Left ventricle myocardium superior (tissue), 1 donor: ENCODE results near the gene ZNF532. TPM values are rescaled to one million over a fixed set of nuclear protein-coding genes. Genes with fewer than 3 reads are reported as not detected.
"Not testable (repeated sequence)": the region's sequence is repeated elsewhere in the genome, so short reads cannot be mapped to it uniquely, and the experiment has no call there.

Experiments
- ATAC-seq: fragments of 200-7000 bp; cut with Tn5 transposase; one replicate; pipeline ENCODE4 v1.9.1; 2020; ENCODE audit warnings: mild to moderate bottlenecking, moderate library complexity
- DNase-seq: peaks from one replicate; pipeline ENCODE4 v3.0.0-alpha.2; 2020
- intact Hi-C: fragments of 100-400 bp; cut with micrococcal nuclease; formaldehyde crosslinking; loops from one replicate; pipeline ENCODE4 v1.11.0; 2022
- total RNA-seq: library from RNA; stranded (reverse); fragmentation: NEBNext Ultra II Directional; extraction: Animal tissue kit (Norgen Biotek cat#: 25700); gene quantifications from one replicate; pipeline ENCODE4 v1.2.1, GENCODE V29; 2021
- donor health status: DM: no; HTN: yes; CAD: no; lungs with severe emphysema.

ZNF532 gene
- total RNA-seq, 1 donor from 2014 or later: 64.2 TPM

- no peak for DNase-seq
- ATAC-seq: no peak
- intact Hi-C loops: no loop called here
Measured at GRCh38 chr18:59013744-59014143, 149.1 kb downstream of the ZNF532 start.

DNA sequence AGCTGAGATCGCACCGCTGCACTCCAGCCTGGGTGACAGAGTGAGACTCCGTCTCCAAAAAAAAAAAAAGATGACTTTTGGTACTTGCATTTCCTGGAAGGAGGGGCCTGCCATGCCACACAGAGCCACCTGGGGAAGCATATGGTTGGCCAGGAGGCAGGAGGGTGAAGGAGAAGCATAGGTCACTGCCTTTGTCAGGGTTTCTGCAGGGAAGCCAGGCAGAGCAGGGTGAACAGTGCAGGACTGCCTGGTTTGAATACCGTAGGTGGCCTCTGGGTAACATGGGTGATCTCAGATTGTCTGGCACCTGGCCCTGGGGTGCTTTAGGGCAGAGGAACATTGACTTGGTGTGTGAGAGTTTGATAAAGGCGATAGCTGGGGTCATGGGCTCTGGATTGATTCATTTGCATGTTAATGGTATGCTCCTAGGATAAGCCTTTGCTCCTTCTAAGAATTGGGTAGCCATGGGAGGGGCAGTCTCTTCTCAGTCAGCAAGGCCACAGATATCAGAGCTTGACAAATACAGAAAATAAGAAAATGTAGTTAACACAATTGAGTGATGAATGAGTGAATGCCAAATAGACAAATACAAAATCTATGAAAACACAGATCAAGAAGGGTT, 151.0 kb downstream of the ZNF532 start:
- ATAC-seq (no peak), DNase-seq (no peak)
- intact Hi-C loops: no loop called here

- DNase-seq (peak; percentile 71), ATAC-seq (peak; percentile 89)
- intact Hi-C loops: no loop called here
Measured at GRCh38 chr18:59021500-59021899, 156.8 kb downstream of the ZNF532 start.

DNA sequence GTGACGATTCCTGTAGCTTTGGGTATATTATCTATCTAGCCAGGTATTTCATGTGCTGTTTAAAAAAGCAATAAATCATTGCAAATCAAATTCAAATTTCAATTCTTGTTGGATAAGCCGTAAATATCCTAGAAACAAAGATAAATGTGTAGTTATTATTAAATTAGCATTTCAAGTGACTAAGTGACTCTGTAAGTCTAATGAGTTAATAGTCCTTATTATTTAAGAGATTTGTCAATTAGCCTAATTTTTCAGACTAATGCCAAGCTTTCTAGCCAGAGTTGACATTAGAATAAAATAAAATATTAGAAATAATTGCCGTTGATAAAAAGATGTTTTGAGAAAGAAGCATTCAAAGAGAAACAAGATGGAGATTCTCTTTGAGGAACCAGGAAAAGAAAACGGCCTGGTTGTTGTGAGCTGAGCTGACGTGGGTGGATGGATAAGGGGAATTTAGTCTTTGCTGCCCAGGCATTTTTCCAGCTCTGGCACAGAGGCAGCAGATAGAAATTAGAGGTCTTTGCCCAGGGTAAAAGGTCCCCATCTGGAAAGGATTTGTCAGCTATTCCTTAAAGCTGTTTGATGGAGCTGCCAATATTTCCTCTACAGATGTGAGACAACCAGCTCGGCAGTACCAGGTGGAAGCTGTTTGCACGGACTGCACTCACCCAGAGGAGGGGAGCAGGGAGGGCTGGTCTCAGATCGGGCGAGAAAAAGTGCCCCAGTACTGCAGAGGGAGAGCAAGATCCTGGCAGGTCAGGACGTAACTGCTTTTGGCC, 157.7 kb downstream of the ZNF532 start:
- DNase-seq (no peak), ATAC-seq (peak; percentile 43)
- intact Hi-C loops: no loop called here

DNA sequence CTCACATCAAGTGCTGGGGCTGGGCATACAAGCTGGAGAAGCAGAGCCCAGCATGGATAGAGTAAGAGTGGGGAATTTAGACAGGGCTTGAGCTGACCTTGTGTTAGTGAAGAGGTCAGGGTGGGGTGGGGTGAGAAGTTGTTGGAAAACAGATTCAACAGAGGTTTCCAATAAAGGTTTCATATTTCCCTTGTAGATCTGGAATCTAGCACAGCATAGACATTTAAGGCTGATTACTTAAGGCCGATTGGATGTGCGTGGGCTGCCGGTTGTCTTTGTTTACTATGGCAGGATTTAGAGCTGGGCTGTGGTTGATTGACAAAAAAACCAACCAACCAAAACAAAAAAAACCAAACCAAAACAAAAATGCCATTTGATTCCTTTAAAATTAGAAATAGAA, 160.2 kb downstream of the ZNF532 start:
- DNase-seq (peak; percentile 44), ATAC-seq (peak; percentile 56)
- intact Hi-C loops: no loop called here

- intact Hi-C loops, ATAC-seq, DNase-seq: not testable (repeated sequence)
Measured at GRCh38 chr18:59025532-59025931, 160.9 kb downstream of the ZNF532 start.

- DNase-seq (no peak), ATAC-seq (no peak)
- intact Hi-C loops: no loop called here
Measured at GRCh38 chr18:59026364-59026763, 161.7 kb downstream of the ZNF532 start.

GRCh38 chr18:59026831-59027410, 162.2 kb downstream of the ZNF532 start:
- ATAC-seq: no peak
- no peak for DNase-seq
- intact Hi-C loops: no loop called here

DNA sequence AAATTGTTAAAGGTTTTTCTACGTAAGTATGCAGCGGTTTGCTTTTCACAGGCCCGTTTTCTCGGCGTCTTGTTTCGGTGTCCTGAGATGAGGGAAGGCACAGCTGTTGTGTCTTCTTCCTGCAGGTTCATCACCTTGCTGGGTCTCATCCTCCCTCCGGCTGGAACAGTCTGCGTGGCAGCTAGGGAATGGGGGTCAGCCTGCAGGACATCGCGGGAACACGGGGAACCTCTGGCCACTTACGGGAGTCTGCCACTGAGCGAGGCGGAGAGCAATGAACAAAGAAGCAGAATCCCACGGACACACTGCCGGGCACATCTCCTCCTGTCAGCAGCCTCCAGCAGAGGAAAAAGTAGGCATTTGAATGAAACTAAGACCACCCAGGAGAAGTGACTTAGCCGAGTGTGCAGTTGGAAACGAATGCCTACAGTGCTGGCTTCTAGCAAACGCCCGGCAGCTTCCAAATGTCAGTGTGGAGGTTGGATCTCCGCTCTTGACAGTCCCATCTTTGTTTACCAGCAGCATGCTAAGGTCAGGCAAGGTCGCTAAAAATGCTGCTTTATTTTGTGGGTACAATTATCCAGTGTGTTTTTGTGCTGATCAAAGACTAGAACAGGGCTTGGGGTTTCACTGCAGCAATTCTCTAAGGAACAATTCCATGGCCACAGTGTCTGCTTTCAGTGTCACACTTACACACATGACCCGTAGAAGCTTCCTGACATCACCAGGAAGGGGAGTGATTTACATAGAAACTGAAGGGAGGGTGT, 165.2 kb downstream of the ZNF532 start:
- intact Hi-C loops: no loop called here
- no peak for ATAC-seq
- no peak for DNase-seq

- ATAC-seq (no peak), DNase-seq (no peak)
- intact Hi-C loops: no loop called here
Measured at GRCh38 chr18:59032308-59032707, 167.6 kb downstream of the ZNF532 start.

GRCh38 chr18:59033359-59033758, 168.7 kb downstream of the ZNF532 start:
- no peak for ATAC-seq
- DNase-seq: no peak

GRCh38 chr18:59033974-59034373, 169.3 kb downstream of the ZNF532 start:
- ATAC-seq (no peak), DNase-seq (no peak)
- intact Hi-C loops: no loop called here

More at GRCh38 chr18:59033359-59033758, 168.7 kb downstream of the ZNF532 start:
- intact Hi-C loops: no loop called here

- DNase-seq: no peak
- intact Hi-C loops: no loop called here
- no peak for ATAC-seq
Measured at GRCh38 chr18:59035591-59035990, 170.9 kb downstream of the ZNF532 start.

Other genes starting within 250 kb of the ZNF532 start
- gene ALPK2, start 235.8 kb upstream of the ZNF532 start, total RNA-seq: 257 TPM
- 11.8 TPM for gene MALT1, start 193.4 kb upstream of the ZNF532 start, total RNA-seq